HG02798 (cell line): ENCODE results near the gene ARMC5.
A peak's percentile ranks its signal among the peaks of the same experiment; 100 is the strongest.
"Not testable (repeated sequence)": the region's sequence is repeated elsewhere in the genome, so short reads cannot be mapped to it uniquely, and the experiment has no call there.

ENCODE experiments used
- ATAC-seq: cut with Tn5 transposase; IDR thresholded peaks from one replicate; pipeline ENCODE4 v1.9.1; 2021; ENCODE audit warnings: mild to moderate bottlenecking; ENCODE audit not compliant: unreplicated experiment, poor library complexity

ARMC5 gene

GRCh38 chr16:31474773-31475738 is 15.8 kb downstream of the ARMC5 start:
- ATAC-seq = no peak

DNA sequence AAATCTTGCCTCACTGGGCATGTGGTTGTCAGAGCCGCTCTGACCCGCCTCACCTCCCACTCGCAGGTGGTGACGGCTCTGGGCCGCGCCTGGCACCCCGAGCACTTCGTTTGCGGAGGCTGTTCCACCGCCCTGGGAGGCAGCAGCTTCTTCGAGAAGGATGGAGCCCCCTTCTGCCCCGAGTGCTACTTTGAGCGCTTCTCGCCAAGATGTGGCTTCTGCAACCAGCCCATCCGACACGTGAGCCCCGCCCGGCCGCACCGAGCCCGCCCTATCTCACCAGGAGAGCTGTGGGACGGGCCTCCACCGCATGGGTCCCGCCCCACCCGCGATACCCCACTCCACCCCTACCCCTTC is 16.6 kb downstream of the ARMC5 start:
- no peak for ATAC-seq

- peak; percentile 60 for ATAC-seq
Measured at GRCh38 chr16:31476303-31477219, 17.3 kb downstream of the ARMC5 start.

DNA sequence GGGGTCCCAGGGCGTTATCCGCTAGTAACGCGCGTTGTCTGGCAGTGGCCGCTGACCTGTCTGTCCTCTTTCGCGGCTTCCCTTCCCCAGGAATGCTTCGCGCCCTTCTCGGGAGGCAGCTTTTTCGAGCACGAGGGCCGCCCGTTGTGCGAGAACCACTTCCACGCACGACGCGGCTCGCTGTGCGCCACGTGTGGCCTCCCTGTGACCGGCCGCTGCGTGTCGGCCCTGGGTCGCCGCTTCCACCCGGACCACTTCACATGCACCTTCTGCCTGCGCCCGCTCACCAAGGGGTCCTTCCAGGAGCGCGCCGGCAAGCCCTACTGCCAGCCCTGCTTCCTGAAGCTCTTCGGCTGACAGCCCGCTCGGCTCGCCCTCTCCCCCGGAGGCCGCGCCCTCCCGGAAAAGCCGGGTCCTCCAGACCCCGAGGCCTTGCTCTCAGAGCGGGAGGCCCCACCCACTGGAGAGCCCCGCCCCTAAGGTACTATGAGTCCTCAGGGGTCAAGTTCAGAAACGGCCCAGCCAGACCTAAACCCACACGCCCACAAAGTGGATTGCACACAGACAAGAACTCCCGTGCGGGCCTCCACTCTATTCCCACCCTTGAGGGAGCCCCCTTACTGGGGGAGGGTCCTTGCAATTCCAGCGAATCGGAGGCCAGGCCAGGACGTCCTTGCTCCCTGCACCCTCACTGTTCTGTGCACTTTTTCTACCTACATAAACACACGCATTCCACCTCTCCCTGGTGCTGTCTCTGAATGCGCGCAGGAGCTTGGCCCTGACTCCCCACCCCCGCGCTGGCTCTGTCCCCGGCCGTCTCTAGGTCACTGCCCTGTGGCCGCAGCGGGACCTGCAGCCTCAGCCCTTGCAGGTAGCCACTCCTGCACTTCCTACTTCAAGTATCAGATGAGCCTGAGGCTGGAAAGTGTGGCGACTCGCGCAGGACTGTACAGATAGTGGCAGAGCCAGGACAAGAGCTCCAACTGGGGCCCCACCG is 18.2 kb downstream of the ARMC5 start:
- no peak for ATAC-seq

- ATAC-seq = no peak
Measured at GRCh38 chr16:31478956-31479355, 19.7 kb downstream of the ARMC5 start.

DNA sequence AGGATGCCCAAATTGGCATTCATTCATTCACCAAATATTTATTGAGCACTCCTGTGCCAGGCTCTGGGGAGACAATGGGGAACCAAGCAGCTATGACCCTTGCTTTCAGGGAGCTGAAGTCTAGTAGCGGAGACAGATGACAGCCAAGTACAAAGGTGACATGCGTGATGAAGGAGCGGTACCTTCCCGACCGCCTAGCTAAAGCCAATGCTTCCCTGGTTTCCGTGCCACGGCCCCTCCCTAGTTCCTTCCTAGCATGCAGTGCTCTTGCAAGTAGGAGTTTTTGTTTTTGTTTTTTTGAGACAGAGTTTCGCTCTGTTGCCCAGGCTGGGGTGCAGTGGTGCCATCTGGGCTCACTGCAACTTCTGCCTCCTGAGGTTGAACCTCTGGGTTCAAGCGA is 20.4 kb downstream of the ARMC5 start:
- ATAC-seq = no peak

GRCh38 chr16:31480851-31481536 is 21.7 kb downstream of the ARMC5 start:
- ATAC-seq = no peak

- no peak for ATAC-seq
Measured at GRCh38 chr16:31483081-31483480, 23.8 kb downstream of the ARMC5 start, which contains the start of gene SLC5A2. TSS of gene SLC5A2 (plus strand) at chr16:31483123. CDS start at chr16:31483137, 14 bp downstream.

DNA sequence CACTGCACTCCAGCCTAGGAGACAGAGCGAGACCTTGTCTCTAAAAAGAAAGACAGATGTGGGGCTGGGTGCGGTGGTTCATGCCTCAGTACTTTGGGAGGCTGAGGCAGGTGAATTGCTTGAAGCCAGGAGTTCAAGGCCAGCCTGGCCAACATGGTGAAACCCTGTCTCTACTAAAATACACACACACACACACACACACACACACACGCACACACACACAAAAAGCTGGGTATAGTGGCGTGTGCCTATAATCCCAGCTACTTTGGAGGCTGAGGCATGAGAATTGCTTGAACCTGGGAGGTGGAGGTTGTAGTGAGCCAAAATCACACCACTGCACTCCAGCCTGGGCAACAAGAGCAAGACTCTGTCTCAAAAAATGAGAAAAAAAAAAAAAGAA is 24.7 kb downstream of the ARMC5 start:
- not testable (repeated sequence) for ATAC-seq

- ATAC-seq = no peak
Measured at GRCh38 chr16:31484491-31485171, 25.3 kb downstream of the ARMC5 start.

DNA sequence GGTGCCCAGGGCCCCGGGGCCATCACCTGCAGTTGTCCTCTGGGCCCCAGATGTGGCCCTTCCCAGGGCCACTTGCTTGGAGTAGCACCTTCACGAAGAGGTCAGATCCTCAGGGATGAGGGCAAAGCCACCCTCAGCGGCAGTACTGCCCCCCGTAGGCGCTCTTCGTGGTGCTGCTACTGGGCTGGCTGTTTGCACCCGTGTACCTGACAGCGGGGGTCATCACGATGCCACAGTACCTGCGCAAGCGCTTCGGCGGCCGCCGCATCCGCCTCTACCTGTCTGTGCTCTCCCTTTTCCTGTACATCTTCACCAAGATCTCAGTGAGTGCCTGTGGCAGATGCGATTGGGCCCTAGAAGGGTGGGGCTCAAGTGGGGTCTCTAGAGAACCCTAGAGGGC is 26.3 kb downstream of the ARMC5 start:
- ATAC-seq = no peak

DNA sequence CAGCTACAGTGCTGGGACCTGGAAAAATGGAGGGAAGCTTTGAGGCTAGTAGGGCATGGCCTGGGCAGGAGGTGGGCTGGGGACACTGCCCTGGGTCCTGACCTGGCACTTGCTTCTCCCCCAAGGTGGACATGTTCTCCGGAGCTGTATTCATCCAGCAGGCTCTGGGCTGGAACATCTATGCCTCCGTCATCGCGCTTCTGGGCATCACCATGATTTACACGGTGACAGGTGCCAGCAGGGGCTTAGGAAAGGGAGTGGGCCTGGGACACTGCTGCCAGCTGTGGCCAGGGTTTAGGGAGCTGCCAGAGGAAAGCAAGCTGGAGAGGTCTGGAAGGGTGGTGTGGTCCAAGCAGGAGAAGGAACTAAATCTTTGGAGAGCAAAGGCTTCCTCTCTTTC is 26.7 kb downstream of the ARMC5 start:
- no peak for ATAC-seq

GRCh38 chr16:31487071-31487719 is 27.9 kb downstream of the ARMC5 start:
- ATAC-seq = no peak

DNA sequence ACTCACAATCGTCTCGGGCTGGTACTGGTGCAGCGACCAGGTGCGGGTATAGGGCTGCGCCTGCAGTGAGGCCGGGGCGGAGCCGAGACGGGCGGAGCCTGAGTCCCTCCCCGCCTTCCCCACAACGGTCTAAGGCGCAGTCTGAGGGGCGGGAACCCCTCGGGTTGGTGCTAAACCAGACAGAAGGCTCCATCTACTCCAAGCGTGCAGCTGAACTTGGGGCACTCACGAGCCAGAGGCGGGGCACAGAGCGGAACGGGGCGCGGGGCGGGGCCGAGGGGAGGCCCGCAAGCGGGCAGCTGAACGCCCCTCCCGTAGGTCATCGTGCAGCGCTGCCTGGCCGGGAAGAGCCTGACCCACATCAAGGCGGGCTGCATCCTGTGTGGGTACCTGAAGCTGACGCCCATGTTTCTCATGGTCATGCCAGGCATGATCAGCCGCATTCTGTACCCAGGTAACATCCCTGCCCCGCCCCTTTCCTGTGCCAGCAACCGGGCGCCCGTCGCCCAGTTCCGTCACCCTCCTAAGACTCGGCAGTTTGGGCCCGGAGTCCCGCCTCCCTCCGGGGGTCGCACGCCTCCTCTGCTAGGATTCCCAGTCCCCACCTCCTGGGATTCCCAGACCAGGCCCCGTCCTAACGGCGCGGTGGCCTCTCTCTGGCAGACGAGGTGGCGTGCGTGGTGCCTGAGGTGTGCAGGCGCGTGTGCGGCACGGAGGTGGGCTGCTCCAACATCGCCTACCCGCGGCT is 28.6 kb downstream of the ARMC5 start:
- peak; percentile 81 for ATAC-seq

DNA sequence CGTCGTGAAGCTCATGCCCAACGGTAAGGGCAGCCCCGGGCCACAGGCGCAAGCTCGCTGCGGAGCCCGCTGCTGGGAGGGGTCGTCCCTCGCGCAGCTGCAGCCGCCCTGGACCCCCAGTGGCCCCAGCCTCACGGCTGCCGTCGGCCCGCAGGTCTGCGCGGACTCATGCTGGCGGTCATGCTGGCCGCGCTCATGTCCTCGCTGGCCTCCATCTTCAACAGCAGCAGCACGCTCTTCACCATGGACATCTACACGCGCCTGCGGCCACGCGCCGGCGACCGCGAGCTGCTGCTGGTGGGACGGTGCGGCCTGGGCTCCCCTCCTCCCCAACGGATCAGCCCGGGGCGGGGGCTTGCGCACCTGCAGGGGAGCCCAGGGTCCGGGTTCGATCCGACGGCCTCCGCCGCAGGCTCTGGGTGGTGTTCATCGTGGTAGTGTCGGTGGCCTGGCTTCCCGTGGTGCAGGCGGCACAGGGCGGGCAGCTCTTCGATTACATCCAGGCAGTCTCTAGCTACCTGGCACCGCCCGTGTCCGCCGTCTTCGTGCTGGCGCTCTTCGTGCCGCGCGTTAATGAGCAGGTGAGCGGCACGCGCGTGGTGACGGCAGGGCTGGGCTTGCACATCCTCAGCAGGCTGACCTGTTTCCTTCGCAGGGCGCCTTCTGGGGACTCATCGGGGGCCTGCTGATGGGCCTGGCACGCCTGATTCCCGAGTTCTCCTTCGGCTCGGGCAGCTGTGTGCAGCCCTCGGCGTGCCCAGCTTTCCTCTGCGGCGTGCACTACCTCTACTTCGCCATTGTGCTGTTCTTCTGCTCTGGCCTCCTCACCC is 29.4 kb downstream of the ARMC5 start:
- no peak for ATAC-seq

DNA sequence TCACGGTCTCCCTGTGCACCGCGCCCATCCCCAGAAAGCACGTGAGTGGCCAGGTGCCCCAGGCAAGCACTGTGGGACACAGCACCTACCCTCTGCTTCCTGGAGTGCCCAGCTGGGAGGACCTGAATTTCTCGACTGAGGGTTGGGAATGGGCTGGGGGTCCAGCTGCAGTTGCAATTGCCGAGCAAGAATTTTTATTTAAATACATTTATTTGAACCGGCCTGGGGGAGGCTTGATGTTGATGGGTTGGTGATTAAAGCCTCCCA is 29.9 kb downstream of the ARMC5 start:
- no peak for ATAC-seq
